Hematopoietic multipotent progenitor cell treated with erythropoietin and hydrocortisone succinate and interleukin-3 and kit ligand, for 17 days (in vitro differentiated cells): ENCODE results near the gene PPM1L.

ENCODE experiments used
- DNase-seq: peaks from one replicate; pipeline ENCODE4 v3.0.0-alpha.2; 2015; ENCODE audit warnings: low spot score

Gene PPM1L

GRCh38 chr3:161101609-161102008 lies 345.6 kb downstream of the PPM1L start:
- no peak for DNase-seq

DNA sequence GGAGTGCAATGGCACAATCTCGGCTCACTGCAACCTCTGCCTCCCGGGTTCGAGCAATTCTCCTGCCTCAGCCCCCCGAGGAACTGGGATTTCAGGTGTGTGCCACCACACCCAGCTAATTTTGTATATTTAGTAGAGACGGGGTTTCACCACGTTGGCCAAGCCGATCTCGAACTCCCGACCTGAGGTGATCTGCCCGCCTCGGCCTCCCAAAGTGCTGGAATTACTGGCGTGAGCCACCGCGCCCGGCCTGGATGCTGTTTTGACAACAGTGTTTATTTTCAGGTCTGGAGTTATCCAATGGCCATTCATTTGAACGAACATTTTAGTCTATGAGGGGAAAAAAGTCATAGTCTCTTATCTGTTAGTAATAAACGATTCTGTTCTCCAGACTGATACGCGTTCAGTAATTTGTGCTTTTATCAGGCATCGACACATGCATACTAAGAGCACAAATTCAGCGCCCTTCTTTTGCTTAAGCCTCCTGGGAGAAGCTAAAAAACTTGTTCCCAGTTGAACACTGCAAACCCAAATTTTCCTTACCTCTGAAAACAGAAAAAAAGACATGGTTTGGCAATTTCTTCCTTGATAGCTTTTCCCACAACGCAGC lies 347.9 kb downstream of the PPM1L start:
- DNase-seq: no peak

DNA sequence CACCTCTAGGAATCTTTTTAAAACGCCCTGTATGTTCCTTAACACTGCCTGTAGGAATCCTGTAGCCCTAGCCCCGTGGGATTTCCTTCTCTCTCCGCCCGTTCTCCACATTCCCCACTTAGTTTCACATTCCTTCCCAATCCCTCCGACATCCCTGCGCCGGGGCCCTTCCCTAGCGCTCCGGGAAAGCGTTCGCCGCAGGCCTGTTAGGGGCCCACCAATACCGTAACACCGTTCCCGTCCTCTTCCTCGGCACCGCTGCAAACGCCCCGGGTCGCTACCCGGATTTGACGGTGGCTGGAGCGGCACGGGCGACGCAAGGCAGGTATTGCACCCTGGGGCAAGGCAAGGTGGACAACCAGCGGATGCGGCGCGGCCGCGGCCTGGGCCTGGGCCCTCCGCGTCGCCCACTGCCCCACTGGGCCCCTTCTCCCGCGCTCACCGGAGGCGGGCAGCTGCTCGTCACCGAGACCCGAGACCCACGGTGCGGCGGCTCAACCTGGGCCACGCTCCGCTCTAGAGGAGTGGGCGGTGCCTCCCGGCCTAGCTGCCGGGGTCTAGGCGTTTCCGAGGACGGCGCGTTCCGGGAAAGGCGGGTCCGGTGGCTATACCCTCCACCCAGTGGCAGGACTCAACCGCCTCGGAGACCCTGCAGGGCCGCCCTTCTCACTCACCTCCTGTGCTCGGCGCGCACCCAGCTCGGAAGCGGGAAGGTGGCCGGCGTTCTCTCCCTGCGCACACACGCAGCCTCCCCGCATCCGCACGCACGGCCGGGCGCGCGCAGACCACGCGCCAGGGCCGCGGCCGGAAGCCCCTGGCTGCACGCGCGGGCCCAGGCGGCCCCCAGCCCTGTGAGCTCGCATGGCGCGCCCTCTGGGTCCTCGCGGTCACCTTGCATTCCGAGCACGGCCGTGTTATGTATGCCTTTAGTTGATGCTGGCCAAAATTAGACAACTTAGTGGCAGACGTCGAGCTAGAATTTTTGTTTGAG lies 348.8 kb downstream of the PPM1L start, which contains the start of gene B3GALNT1:
TSS of gene B3GALNT1 (minus strand) at position 789 of the 991 bp plus-strand sequence. CDS start 18,595 bp downstream, outside the sequence.
- DNase-seq: no peak

- DNase-seq: no peak
Observed at GRCh38 chr3:161107311-161107710, 351.3 kb downstream of the PPM1L start.

GRCh38 chr3:161108840-161109239 lies 352.8 kb downstream of the PPM1L start:
- DNase-seq: no peak

GRCh38 chr3:161117646-161118045 lies 361.6 kb downstream of the PPM1L start:
- no peak for DNase-seq

DNA sequence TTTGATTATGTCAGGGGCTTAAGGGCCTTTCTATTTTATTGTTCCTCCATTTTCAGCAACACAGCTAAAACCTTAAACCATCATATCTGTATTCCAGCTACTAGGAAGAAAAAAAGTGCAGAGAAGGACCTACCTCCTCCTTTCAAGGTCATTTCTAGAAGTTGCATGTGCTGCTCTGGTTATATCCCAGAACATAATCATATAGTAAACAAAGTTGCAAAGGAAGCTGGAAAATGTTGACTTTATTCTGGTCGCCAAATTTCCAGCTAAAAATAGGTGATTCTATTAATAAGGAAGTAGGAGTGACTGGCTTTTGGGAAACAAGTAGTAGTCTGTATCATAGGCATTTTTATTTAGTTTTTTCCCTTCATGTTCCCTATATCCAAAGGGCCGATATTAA lies 370.5 kb downstream of the PPM1L start:
- DNase-seq: no peak
